Measurements from ENCODE around the gene NIM1K.
"Not testable (repeated sequence)": the region's sequence is repeated elsewhere in the genome, so short reads cannot be mapped to it uniquely, and the experiment has no call there.

Gene NIM1K

GRCh38 chr5:43245724-43246385 lies 53.8 kb downstream of the NIM1K start (continued):
- TF ChIP-seq, protein P1, sequence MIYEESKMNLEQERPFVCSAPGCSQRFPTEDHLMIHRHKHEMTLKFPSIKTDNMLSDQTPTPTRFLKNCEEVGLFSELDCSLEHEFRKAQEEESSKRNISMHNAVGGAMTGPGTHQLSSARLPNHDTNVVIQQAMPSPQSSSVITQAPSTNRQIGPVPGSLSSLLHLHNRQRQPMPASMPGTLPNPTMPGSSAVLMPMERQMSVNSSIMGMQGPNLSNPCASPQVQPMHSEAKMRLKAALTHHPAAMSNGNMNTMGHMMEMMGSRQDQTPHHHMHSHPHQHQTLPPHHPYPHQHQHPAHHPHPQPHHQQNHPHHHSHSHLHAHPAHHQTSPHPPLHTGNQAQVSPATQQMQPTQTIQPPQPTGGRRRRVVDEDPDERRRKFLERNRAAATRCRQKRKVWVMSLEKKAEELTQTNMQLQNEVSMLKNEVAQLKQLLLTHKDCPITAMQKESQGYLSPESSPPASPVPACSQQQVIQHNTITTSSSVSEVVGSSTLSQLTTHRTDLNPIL (CRISPR knock-in tag; IDR thresholded peaks at IDR 0.05; ENCODE audit: low read depth): no peak
- TF ChIP-seq, protein P2, sequence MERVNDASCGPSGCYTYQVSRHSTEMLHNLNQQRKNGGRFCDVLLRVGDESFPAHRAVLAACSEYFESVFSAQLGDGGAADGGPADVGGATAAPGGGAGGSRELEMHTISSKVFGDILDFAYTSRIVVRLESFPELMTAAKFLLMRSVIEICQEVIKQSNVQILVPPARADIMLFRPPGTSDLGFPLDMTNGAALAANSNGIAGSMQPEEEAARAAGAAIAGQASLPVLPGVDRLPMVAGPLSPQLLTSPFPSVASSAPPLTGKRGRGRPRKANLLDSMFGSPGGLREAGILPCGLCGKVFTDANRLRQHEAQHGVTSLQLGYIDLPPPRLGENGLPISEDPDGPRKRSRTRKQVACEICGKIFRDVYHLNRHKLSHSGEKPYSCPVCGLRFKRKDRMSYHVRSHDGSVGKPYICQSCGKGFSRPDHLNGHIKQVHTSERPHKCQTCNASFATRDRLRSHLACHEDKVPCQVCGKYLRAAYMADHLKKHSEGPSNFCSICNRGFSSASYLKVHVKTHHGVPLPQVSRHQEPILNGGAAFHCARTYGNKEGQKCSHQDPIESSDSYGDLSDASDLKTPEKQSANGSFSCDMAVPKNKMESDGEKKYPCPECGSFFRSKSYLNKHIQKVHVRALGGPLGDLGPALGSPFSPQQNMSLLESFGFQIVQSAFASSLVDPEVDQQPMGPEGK (CRISPR knock-in tag; IDR thresholded peaks at IDR 0.05; ENCODE audit: borderline replicate concordance): no peak
- TF ChIP-seq BACH2 (CRISPR knock-in tag; IDR thresholded peaks at IDR 0.05; ENCODE audit: borderline replicate concordance) (no peak), ZFP30 (CRISPR knock-in tag; IDR thresholded peaks at IDR 0.05) (no peak), ZNF565 (CRISPR knock-in tag; conservative IDR thresholded peaks at IDR 0.05; ENCODE audit: low read depth) (no peak)

- TF ChIP-seq ZNF70 (CRISPR knock-in tag; IDR thresholded peaks at IDR 0.05) (no peak), ZNF8 (CRISPR knock-in tag; IDR thresholded peaks at IDR 0.05) (no peak)
- no peak for ATAC-seq
Observed at GRCh38 chr5:43251754-43252153, 59.7 kb downstream of the NIM1K start.

- ATAC-seq: no peak
- no peak for TF ChIP-seq GLIS3 (CRISPR knock-in tag; IDR thresholded peaks at IDR 0.05)
- no peak for TF ChIP-seq ZNF565 (CRISPR knock-in tag; conservative IDR thresholded peaks at IDR 0.05; ENCODE audit: low read depth)
- no peak for TF ChIP-seq ZC3H10 (CRISPR knock-in tag; IDR thresholded peaks at IDR 0.05)
- no peak for TF ChIP-seq CSRNP3 (CRISPR knock-in tag; IDR thresholded peaks at IDR 0.05)
Observed at GRCh38 chr5:43255704-43256103, 63.7 kb downstream of the NIM1K start.

DNA sequence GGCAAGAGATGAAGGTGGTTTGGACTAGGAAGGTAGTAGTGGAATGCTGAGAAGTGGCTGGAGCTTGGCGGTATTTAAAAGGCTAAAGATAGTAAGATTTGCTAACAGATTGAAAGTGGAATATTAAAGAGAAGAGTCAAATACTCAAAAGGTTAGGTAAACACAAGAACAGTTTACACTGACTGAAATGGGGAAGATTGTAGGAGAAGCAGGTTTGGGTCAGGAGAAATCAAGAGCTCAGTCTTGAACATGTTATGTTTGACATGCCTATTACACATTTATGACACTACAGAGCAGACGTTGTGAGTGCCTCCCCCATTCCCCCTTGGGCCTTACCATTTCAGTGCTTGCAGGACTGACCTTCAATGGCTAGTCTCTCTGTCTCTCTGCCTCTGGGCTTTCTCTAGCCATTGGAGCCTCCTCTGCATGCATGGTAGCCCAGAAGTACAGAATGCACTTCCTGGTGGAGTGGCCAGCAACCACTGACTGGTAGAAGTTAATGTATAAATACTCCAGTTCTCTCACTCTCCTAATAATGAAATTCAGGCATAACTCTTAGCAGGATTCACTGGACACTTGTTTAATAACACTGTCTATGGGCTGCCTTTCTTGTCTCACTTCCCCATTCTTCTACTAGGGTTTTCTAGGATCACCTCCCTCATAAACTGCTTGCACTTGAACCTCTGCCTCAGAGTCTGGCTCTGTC lies 64.4 kb downstream of the NIM1K start:
- ATAC-seq: no peak
- TF ChIP-seq ZNF565 (CRISPR knock-in tag; conservative IDR thresholded peaks at IDR 0.05; ENCODE audit: low read depth) (no peak), ISL1 (CRISPR knock-in tag; IDR thresholded peaks at IDR 0.05) (no peak), CSDC2 (CRISPR knock-in tag; IDR thresholded peaks at IDR 0.05) (no peak), ARNTL (CRISPR knock-in tag; IDR thresholded peaks at IDR 0.05; ENCODE audit: borderline replicate concordance, low read depth) (no peak)
- TF ChIP-seq, protein P3, sequence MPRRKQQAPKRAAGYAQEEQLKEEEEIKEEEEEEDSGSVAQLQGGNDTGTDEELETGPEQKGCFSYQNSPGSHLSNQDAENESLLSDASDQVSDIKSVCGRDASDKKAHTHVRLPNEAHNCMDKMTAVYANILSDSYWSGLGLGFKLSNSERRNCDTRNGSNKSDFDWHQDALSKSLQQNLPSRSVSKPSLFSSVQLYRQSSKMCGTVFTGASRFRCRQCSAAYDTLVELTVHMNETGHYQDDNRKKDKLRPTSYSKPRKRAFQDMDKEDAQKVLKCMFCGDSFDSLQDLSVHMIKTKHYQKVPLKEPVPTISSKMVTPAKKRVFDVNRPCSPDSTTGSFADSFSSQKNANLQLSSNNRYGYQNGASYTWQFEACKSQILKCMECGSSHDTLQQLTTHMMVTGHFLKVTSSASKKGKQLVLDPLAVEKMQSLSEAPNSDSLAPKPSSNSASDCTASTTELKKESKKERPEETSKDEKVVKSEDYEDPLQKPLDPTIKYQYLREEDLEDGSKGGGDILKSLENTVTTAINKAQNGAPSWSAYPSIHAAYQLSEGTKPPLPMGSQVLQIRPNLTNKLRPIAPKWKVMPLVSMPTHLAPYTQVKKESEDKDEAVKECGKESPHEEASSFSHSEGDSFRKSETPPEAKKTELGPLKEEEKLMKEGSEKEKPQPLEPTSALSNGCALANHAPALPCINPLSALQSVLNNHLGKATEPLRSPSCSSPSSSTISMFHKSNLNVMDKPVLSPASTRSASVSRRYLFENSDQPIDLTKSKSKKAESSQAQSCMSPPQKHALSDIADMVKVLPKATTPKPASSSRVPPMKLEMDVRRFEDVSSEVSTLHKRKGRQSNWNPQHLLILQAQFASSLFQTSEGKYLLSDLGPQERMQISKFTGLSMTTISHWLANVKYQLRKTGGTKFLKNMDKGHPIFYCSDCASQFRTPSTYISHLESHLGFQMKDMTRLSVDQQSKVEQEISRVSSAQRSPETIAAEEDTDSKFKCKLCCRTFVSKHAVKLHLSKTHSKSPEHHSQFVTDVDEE (CRISPR knock-in tag; IDR thresholded peaks at IDR 0.05): no peak

DNA sequence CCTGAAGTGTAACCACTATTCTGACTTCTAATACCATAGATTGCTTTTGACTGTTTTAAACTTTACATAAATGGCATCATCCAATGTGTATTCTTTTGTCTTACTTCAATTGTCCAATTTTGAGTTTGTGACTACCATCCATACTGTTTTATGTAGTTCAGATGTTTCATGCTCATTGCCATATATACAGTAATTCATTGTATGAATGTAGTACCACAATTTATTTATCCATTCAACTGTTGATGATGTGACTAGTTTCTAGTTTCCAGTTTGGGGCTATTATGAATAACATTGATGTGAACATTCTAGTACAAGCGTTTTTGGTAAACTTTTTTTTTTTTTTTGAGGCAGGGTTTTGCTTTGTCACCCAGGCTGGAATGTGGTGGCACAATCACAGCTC lies 66.1 kb downstream of the NIM1K start:
- no peak for TF ChIP-seq PPARA (CRISPR knock-in tag; IDR thresholded peaks at IDR 0.05; ENCODE audit: borderline replicate concordance)
- no peak for ATAC-seq

DNA sequence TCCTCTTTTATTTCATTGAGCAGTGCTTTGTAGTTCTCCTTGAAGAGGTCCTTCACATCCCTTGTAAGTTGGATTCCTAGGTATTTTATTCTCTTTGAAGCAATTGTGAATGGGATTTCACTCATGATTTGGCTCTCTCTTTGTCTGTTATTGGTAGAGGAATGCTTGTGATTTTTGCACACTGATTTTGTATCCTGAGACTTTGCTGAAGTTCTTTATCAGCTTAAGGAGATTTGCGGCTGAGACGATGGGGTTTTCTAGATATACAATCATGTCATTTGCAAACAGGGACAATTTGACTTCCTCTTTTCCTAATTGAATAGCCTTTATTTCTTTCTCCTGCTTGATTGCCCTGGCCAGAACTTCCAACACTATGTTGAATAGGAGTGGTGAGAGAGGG lies 70.2 kb downstream of the NIM1K start:
- ATAC-seq: not testable (repeated sequence)
